ENCODE data around the gene PYGO1. TPM values are rescaled to one million over a fixed set of nuclear protein-coding genes. Genes with fewer than 3 reads are reported as not detected.

PYGO1 gene
- total and polyA plus RNA-seq, 2 experiments from 2014 or later: 5.4 to 10.7 TPM

DNA sequence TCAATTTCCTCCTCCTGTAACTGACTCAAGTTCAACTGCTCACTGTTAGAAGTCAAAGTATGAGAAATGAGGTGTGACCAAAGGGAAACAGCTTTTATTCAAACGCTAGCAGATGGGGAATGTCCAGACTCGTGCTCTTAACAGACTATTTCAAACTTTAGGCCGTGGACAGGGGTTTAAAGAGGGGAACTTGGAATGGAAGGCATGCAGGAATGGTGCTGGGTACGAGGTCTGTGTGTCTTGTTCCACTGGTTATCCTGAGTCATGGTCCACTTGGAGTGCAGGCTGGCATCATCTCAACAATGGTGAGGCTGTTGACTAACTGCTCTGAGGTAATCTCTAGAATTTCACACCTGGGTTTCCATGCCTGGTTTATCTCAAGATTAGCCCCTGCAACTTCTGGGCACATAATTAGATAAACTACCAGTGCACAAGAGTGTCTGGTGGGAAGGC, 57.3 kb downstream of the PYGO1 start:
- Histone ChIP-seq H3K9me3 (ENCODE audit: low read depth) (no peaks in the 10 kb centered on the region), H3K36me3 (no peaks in the 10 kb centered on the region), H3K27ac (peak overlapping the region; percentile 2), H3K4me1 (ENCODE audit: low read depth) (peaks cover 4% of the 10 kb centered on the region), H3K4me3 (no peak overlapping the region), H3K27me3 (no peaks in the 10 kb centered on the region)
- peak; percentile 37 to 66 for DNase-seq (ENCODE audit: low read depth in 1 of 2, low spot score in 1 of 2)
- TF ChIP-seq, protein P1, sequence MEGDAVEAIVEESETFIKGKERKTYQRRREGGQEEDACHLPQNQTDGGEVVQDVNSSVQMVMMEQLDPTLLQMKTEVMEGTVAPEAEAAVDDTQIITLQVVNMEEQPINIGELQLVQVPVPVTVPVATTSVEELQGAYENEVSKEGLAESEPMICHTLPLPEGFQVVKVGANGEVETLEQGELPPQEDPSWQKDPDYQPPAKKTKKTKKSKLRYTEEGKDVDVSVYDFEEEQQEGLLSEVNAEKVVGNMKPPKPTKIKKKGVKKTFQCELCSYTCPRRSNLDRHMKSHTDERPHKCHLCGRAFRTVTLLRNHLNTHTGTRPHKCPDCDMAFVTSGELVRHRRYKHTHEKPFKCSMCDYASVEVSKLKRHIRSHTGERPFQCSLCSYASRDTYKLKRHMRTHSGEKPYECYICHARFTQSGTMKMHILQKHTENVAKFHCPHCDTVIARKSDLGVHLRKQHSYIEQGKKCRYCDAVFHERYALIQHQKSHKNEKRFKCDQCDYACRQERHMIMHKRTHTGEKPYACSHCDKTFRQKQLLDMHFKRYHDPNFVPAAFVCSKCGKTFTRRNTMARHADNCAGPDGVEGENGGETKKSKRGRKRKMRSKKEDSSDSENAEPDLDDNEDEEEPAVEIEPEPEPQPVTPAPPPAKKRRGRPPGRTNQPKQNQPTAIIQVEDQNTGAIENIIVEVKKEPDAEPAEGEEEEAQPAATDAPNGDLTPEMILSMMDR (IDR thresholded peaks at IDR 0.05; ENCODE audit: low read depth, low read length): no peak

DNA sequence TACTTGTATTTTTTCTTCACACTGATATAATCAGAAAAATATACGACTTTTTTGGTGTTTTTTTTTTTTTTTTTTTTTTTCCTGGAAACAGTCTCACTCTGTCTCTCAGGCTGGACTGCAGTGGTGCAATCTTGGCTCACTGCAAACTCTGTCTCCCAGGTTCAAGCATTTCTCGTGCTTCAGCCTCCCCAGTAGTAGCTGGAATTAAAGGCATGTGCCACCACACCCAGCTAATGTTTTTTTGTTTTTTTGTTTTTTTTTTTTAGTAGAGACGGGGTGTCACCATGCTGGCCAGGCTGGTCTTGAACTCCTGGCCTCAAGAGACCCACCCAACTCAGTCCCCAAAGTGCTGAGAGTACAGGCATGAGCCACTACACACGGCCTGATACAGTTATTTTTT, 59.3 kb downstream of the PYGO1 start:
- Histone ChIP-seq H3K4me3 (no peak overlapping the region), H3K36me3 (no peaks in the 10 kb centered on the region), H3K27ac (no peak overlapping the region), H3K9me3 (ENCODE audit: low read depth) (no peaks in the 10 kb centered on the region), H3K4me1 (ENCODE audit: low read depth) (peaks cover 4% of the 10 kb centered on the region), H3K27me3 (no peaks in the 10 kb centered on the region)
- TF ChIP-seq, protein P1 (IDR thresholded peaks at IDR 0.05; ENCODE audit: low read depth, low read length): no peak
- DNase-seq (ENCODE audit: low read depth in 1 of 2, low spot score in 1 of 2): no peak

DNA sequence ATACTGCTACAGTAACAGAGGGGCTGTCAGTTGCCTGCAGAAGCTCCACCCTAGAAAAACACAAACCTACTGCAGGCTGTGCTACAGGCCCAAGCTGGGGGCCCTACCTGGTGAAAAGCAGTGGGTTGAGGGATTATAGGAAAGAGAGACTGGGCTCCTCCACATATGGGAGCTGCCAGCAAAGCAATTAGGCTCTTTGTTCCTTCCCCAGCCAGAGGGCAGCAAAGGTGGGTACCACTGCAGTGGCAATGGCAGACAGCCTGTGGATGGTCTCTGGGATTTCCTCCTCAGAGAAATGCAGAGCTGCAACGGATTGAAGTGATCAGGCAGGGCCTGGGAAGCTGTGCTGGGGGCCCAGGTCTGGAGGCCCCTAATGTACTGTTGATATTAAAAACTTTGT, 61.0 kb downstream of the PYGO1 start:
- TF ChIP-seq, protein P1 (IDR thresholded peaks at IDR 0.05; ENCODE audit: low read depth, low read length): no peak
- no peak for DNase-seq (ENCODE audit: low read depth in 1 of 2, low spot score in 1 of 2)
- no peaks in the 10 kb centered on the region for H3K9me3 ChIP-seq (ENCODE audit: low read depth)
- H3K4me3 ChIP-seq: no peak overlapping the region
- no peak overlapping the region for H3K27ac ChIP-seq
- H3K36me3 ChIP-seq: no peaks in the 10 kb centered on the region
- H3K4me1 ChIP-seq (ENCODE audit: low read depth): peaks cover 4% of the 10 kb centered on the region
- no peaks in the 10 kb centered on the region for H3K27me3 ChIP-seq

DNA sequence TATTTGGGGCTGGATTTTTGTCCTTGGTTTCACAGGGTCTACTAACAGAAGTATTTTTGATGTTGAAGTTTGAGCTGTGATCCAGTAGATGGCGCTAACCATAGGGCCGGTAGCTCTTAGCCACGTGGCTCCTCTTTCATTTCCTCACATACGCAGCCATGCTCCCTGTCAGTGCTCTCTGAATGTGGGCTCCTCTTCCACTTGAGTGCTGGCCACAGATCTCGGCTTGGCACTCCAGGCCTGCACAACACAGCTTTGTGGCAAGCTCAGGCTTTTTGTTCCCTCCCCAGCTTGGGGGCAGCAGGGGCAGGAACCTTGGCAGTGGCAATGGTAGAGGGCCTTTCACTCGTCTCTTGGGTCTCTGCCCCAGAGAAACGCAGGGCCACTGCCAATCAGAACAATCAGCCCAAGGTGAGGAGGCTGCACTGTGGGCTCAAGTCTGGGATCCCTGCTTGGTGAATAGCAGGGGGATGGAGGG, 61.5 kb downstream of the PYGO1 start:
- peak; percentile 64 to 84 for DNase-seq (ENCODE audit: low read depth in 1 of 2, low spot score in 1 of 2)

DNA sequence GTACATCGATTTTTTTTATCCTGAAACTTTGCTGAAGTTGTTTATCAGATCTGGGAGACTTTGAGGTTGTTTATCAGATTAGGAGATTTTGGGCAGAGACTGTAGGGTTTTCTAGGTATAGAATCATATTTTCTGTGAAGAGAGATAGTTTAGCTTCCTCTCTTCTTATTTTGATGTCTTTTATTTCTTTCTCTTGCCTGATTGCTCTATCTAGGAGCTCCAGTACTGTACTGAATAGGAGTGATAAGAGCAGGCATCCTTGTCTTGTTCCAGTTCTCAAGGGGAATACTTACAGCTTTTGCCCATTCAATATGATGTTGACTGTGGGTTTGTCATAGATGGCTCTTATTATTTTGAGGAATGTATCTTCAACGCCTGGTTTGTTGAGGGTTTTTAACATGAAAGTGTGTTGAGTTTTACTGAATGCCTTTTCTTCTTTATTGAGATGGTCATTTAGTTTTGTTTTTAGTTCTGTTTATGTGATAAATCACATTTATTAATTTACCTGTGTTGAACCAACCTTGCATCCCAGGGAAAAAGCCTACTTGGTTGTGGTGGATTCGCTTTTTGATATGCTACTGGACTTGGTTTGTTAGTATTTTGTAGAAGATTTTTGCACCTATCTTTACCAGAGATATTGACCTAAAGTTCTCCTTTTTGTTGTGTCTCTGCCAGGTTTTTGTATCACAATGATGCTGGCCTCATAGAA, 65.2 kb downstream of the PYGO1 start:
- H3K27me3 ChIP-seq: no peaks in the 10 kb centered on the region
- H3K4me1 ChIP-seq (ENCODE audit: low read depth): no peaks in the 10 kb centered on the region
- no peak overlapping the region for H3K4me3 ChIP-seq
- H3K36me3 ChIP-seq: no peaks in the 10 kb centered on the region
- TF ChIP-seq, protein P1 (IDR thresholded peaks at IDR 0.05; ENCODE audit: low read depth, low read length): no peak
- no peak overlapping the region for H3K27ac ChIP-seq
- no peaks in the 10 kb centered on the region for H3K9me3 ChIP-seq (ENCODE audit: low read depth)
- no peak for DNase-seq (ENCODE audit: low read depth in 1 of 2, low spot score in 1 of 2)

More for the DNA sequence above, 61.5 kb downstream of the PYGO1 start:
- no peaks in the 10 kb centered on the region for H3K36me3 ChIP-seq
- no peaks in the 10 kb centered on the region for H3K9me3 ChIP-seq (ENCODE audit: low read depth)
- TF ChIP-seq, protein P1 (IDR thresholded peaks at IDR 0.05; ENCODE audit: low read depth, low read length): peak; percentile 84
- peaks cover 4% of the 10 kb centered on the region for H3K4me1 ChIP-seq (ENCODE audit: low read depth)
- H3K27ac ChIP-seq: peak overlapping the region; percentile 16
- H3K27me3 ChIP-seq: no peaks in the 10 kb centered on the region
- no peak overlapping the region for H3K4me3 ChIP-seq

All from cardiac muscle cell (in vitro differentiated cells and primary cell).